HEK293 (cell line): ENCODE data around the gene WDR11.

Source experiments
- EGR2 ChIP-seq: fragments of 450-650 bp; formaldehyde crosslinking; IDR thresholded peaks from 2 replicates; pipeline ENCODE4 v1.5.1; 2016; ENCODE audit warnings: low read depth, missing biosample characterization, missing genetic modification characterization
- GLI4 ChIP-seq: fragments of 450-650 bp; formaldehyde crosslinking; IDR thresholded peaks from 2 replicates; pipeline ENCODE4 v1.5.1; 2016; ENCODE audit warnings: missing biosample characterization, missing genetic modification characterization
- HIC1 ChIP-seq: fragments of 450-650 bp; formaldehyde crosslinking; IDR thresholded peaks from 2 replicates; pipeline ENCODE4 v1.5.1; 2016; ENCODE audit warnings: missing biosample characterization, missing genetic modification characterization
- KLF17 ChIP-seq: fragments of 450-650 bp; formaldehyde crosslinking; IDR thresholded peaks from 2 replicates; pipeline ENCODE4 v1.5.1; 2016; ENCODE audit warnings: missing biosample characterization, missing genetic modification characterization
- MEIS1 ChIP-seq: sonication (generic); formaldehyde crosslinking; IDR thresholded peaks from 2 replicates; pipeline ENCODE4 v1.8.1; 2022; ENCODE audit warnings: missing genetic modification reagents, mild to moderate bottlenecking, borderline replicate concordance
- RBAK ChIP-seq: fragments of 450-650 bp; formaldehyde crosslinking; IDR thresholded peaks from 2 replicates; pipeline ENCODE4 v1.5.1; 2016; ENCODE audit warnings: missing biosample characterization, missing genetic modification characterization
- SCRT1 ChIP-seq: fragments of 450-650 bp; formaldehyde crosslinking; IDR thresholded peaks from 2 replicates; pipeline ENCODE4 v1.5.1; 2016; ENCODE audit warnings: missing biosample characterization, missing genetic modification characterization, borderline replicate concordance
- TCF7L2 ChIP-seq: IDR thresholded peaks from 2 replicates; pipeline ENCODE4 v1.6.1; 2011; ENCODE audit warnings: low read depth, mild to moderate bottlenecking, inconsistent platforms, low read length, moderate library complexity, borderline replicate concordance
- ZIC2 ChIP-seq: fragments of 450-650 bp; formaldehyde crosslinking; IDR thresholded peaks from 2 replicates; pipeline ENCODE4 v1.5.1; 2016; ENCODE audit warnings: missing biosample characterization, missing genetic modification characterization
- ZNF10 ChIP-seq: fragments of 450-650 bp; formaldehyde crosslinking; IDR thresholded peaks from 2 replicates; pipeline ENCODE4 v1.5.1; 2017; ENCODE audit warnings: missing biosample characterization, missing genetic modification characterization
- ZNF121 ChIP-seq: fragments of 450-650 bp; formaldehyde crosslinking; IDR thresholded peaks from 2 replicates; pipeline ENCODE4 v1.5.1; 2016; ENCODE audit warnings: missing biosample characterization, missing genetic modification characterization
- ZNF146 ChIP-seq: fragments of 450-650 bp; formaldehyde crosslinking; IDR thresholded peaks from 2 replicates; pipeline ENCODE4 v1.5.1; 2016; ENCODE audit warnings: missing biosample characterization, missing genetic modification characterization
- ZNF175 ChIP-seq: fragments of 450-650 bp; formaldehyde crosslinking; IDR thresholded peaks from 2 replicates; pipeline ENCODE4 v1.5.1; 2016; ENCODE audit warnings: missing biosample characterization, missing genetic modification characterization
- ZNF18 ChIP-seq: fragments of 450-650 bp; formaldehyde crosslinking; IDR thresholded peaks from 2 replicates; pipeline ENCODE4 v1.5.1; 2016; ENCODE audit warnings: missing biosample characterization, missing genetic modification characterization
- ZNF19 ChIP-seq: fragments of 450-650 bp; formaldehyde crosslinking; IDR thresholded peaks from 2 replicates; pipeline ENCODE4; 2016; ENCODE audit warnings: missing biosample characterization, missing genetic modification characterization, low read depth
- ZNF214 ChIP-seq: fragments of 450-650 bp; formaldehyde crosslinking; IDR thresholded peaks from 2 replicates; pipeline ENCODE4 v1.5.1; 2017; ENCODE audit warnings: missing biosample characterization, mild to moderate bottlenecking, missing genetic modification characterization, borderline replicate concordance
- ZNF302 ChIP-seq: fragments of 450-650 bp; formaldehyde crosslinking; IDR thresholded peaks from 2 replicates; pipeline ENCODE4 v1.5.1; 2016; ENCODE audit warnings: missing biosample characterization, missing genetic modification characterization, low read depth
- ZNF324 ChIP-seq: fragments of 450-650 bp; formaldehyde crosslinking; IDR thresholded peaks from 2 replicates; pipeline ENCODE4 v1.5.1; 2016; ENCODE audit warnings: missing biosample characterization, missing genetic modification characterization
- ZNF404 ChIP-seq: fragments of 450-650 bp; formaldehyde crosslinking; IDR thresholded peaks from 2 replicates; pipeline ENCODE4 v1.5.1; 2017; ENCODE audit warnings: missing biosample characterization, missing genetic modification characterization
- ZNF416 ChIP-seq: fragments of 450-650 bp; formaldehyde crosslinking; IDR thresholded peaks from 2 replicates; pipeline ENCODE4 v1.5.1; 2016; ENCODE audit warnings: missing biosample characterization, missing genetic modification characterization
- ZNF426 ChIP-seq: fragments of 450-650 bp; formaldehyde crosslinking; IDR thresholded peaks from 2 replicates; pipeline ENCODE4 v1.5.1; 2017; ENCODE audit warnings: missing biosample characterization, missing genetic modification characterization, mild to moderate bottlenecking, inconsistent platforms, moderate library complexity
- ZNF48 ChIP-seq: fragments of 450-650 bp; formaldehyde crosslinking; IDR thresholded peaks from 2 replicates; pipeline ENCODE4 v1.5.1; 2016; ENCODE audit warnings: missing biosample characterization, missing genetic modification characterization
- ZNF555 ChIP-seq: fragments of 450-650 bp; formaldehyde crosslinking; conservative IDR thresholded peaks from 2 replicates; pipeline ENCODE4 v1.5.1; 2017; ENCODE audit warnings: missing biosample characterization, mild to moderate bottlenecking, missing genetic modification characterization, inconsistent platforms
- ZNF561 ChIP-seq: fragments of 450-650 bp; IDR thresholded peaks from 2 replicates; pipeline ENCODE4 v1.5.1; 2018; ENCODE audit warnings: missing biosample characterization, missing genetic modification characterization, borderline replicate concordance
- ZNF670 ChIP-seq: fragments of 450-650 bp; formaldehyde crosslinking; IDR thresholded peaks from 2 replicates; pipeline ENCODE4 v1.5.1; 2016; ENCODE audit warnings: missing biosample characterization, missing genetic modification characterization, low read depth
- ZNF704 ChIP-seq: fragments of 450-650 bp; formaldehyde crosslinking; IDR thresholded peaks from 2 replicates; pipeline ENCODE4 v1.5.1; 2016; ENCODE audit warnings: missing biosample characterization, missing genetic modification characterization
- ZNF76 ChIP-seq: fragments of 450-650 bp; formaldehyde crosslinking; IDR thresholded peaks from 2 replicates; pipeline ENCODE4; 2016; ENCODE audit warnings: low read depth, missing biosample characterization, missing genetic modification characterization, borderline replicate concordance
- ZNF785 ChIP-seq: fragments of 450-650 bp; formaldehyde crosslinking; IDR thresholded peaks from 2 replicates; pipeline ENCODE4 v1.5.1; 2016; ENCODE audit warnings: missing biosample characterization, missing genetic modification characterization
- ZSCAN30 ChIP-seq: fragments of 450-650 bp; IDR thresholded peaks from 2 replicates; pipeline ENCODE4 v1.5.1; 2018; ENCODE audit warnings: missing biosample characterization, mild to moderate bottlenecking, missing genetic modification characterization, moderate library complexity
- TF ChIP-seq, protein P1 (sequence below): fragments of 450-650 bp; formaldehyde crosslinking; IDR thresholded peaks from 2 replicates; pipeline ENCODE4 v1.5.1; 2016; ENCODE audit warnings: missing biosample characterization, missing genetic modification characterization, borderline replicate concordance

WDR11 gene

DNA sequence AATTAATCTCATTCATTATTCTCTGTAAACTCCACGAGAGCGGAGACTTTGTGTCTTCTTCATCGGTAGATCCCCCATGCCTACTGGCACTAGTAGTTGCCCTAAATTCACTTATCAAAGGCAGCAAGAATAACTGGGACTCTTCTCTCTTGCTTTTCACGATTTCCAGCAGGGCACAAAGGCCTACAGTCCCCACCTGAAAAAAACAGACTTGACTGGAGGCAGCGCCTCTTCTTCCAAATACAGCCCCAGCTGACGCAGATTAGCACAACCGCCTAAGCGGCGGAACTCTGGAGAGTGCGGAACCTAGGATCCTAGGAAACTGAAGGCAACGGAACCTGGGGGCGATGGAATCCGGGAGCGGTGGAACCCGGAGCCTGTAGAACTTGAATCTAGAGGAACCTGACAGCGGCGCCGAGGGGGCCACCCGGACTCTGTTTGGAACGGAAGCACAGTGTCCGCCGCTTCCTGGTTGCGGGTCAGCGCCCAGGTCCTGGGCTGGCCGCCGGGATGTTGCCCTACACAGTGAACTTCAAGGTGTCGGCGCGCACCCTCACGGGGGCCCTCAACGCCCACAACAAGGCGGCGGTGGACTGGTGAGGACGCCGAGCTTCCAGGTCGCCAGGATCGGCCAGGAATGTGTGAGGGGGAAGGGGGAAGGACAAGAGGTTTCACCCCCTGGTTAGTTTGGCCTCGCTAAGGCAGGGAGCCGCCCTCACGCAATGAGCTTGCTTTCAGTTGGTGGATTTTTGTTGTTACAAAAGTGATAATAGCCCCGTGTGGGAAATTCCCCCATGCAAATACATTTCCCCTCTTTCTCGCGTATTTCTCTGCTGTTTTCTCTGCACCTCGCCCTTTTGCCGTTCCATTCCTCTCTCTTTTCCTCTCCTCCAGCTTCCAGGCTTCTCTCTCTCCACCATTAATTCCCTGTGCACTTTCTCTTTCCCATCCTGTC, at the start of gene WDR11 (continued):
- TF ChIP-seq ZNF555 (tag by site-specific recombination) (no peak), SCRT1 (tag by site-specific recombination) (peak; percentile 77), ZNF18 (tag by site-specific recombination) (peak; percentile 30; the same call in 1 of the 2 replicates), ZNF324 (tag by site-specific recombination) (peak; percentile 98), ZNF48 (tag by site-specific recombination) (no peak), ZNF76 (peak; percentile 78), GLI4 (peak; percentile 92), EGR2 (tag by site-specific recombination) (peak; percentile 40; the same call in 1 of the 2 replicates), TCF7L2 (no peak), ZNF10 (peak; percentile 53; the same call in 1 of the 2 replicates), ZNF19 (tag by site-specific recombination) (no peak), ZNF146 (peak; percentile 57), ZNF561 (tag by site-specific recombination) (peak; percentile 97), ZNF704 (tag by site-specific recombination) (no peak), ZNF214 (tag by site-specific recombination) (no peak), KLF17 (tag by site-specific recombination) (peak; percentile 95), ZNF426 (tag by site-specific recombination) (no peak), ZNF121 (tag by site-specific recombination) (peak; percentile 59; the same call in 1 of the 2 replicates), ZSCAN30 (peak; percentile 99), RBAK (no peak), ZNF785 (tag by site-specific recombination) (no peak; the same call in 1 of the 2 replicates), ZNF404 (no peak), ZNF416 (no peak), MEIS1 (no peak), ZNF302 (tag by site-specific recombination) (no peak), ZNF670 (tag by site-specific recombination) (no peak), ZNF175 (no peak), ZIC2 (no peak; the same call in 1 of the 2 replicates), HIC1 (peak; percentile 16; the same call in 1 of the 2 replicates)
- TF ChIP-seq, protein P1, sequence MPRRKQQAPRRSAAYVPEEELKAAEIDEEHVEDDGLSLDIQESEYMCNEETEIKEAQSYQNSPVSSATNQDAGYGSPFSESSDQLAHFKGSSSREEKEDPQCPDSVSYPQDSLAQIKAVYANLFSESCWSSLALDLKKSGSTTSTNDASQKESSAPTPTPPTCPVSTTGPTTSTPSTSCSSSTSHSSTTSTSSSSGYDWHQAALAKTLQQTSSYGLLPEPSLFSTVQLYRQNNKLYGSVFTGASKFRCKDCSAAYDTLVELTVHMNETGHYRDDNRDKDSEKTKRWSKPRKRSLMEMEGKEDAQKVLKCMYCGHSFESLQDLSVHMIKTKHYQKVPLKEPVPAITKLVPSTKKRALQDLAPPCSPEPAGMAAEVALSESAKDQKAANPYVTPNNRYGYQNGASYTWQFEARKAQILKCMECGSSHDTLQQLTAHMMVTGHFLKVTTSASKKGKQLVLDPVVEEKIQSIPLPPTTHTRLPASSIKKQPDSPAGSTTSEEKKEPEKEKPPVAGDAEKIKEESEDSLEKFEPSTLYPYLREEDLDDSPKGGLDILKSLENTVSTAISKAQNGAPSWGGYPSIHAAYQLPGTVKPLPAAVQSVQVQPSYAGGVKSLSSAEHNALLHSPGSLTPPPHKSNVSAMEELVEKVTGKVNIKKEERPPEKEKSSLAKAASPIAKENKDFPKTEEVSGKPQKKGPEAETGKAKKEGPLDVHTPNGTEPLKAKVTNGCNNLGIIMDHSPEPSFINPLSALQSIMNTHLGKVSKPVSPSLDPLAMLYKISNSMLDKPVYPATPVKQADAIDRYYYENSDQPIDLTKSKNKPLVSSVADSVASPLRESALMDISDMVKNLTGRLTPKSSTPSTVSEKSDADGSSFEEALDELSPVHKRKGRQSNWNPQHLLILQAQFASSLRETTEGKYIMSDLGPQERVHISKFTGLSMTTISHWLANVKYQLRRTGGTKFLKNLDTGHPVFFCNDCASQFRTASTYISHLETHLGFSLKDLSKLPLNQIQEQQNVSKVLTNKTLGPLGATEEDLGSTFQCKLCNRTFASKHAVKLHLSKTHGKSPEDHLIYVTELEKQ (tag by site-specific recombination), result 0 out of 2 replicates have a peak, but pooled peaks have one; percentile 47
